HepG2 (cell line): ENCODE measurements around the gene LPXN. TPM values are rescaled to one million over a fixed set of nuclear protein-coding genes. Genes with fewer than 3 reads are reported as not detected.

ENCODE experiments used
- BRCA1 ChIP-seq: sonication (generic); formaldehyde crosslinking; IDR thresholded peaks from 2 replicates; pipeline ENCODE4 v1.4.0; 2020; ENCODE audit warnings: missing genetic modification reagents
- ESRRA ChIP-seq: sonication (generic); formaldehyde crosslinking; IDR thresholded peaks from 2 replicates; pipeline ENCODE4 v1.5.1; 2020; ENCODE audit warnings: mild to moderate bottlenecking, low read depth, missing genetic modification reagents
- FOXK1 ChIP-seq: sonication (generic); formaldehyde crosslinking; IDR thresholded peaks from 2 replicates; pipeline ENCODE4 v1.4.0; 2020; ENCODE audit warnings: low read depth, missing genetic modification reagents, borderline replicate concordance
- FOXK2 ChIP-seq: fragments of 450-650 bp; IDR thresholded peaks from 2 replicates; pipeline ENCODE4 v1.6.1; 2016
- HDAC6 ChIP-seq: fragments of 200-600 bp; sonication (generic); IDR thresholded peaks from 2 replicates; pipeline ENCODE4 v1.7.0; 2017; ENCODE audit warnings: mild to moderate bottlenecking, antibody characterized with exemption, low read length, low read depth
- IRF2 ChIP-seq: IDR thresholded peaks from 2 replicates; pipeline ENCODE4 v1.6.1; 2018; ENCODE audit warnings: missing genetic modification reagents, missing compliant biosample characterization
- ISL2 ChIP-seq: sonication (generic); formaldehyde crosslinking; IDR thresholded peaks from 2 replicates; pipeline ENCODE4 v1.5.0; 2020; ENCODE audit warnings: missing genetic modification reagents
- KMT2A ChIP-seq: sonication (generic); formaldehyde crosslinking; IDR thresholded peaks from 2 replicates; pipeline ENCODE4 v1.4.0; 2020; ENCODE audit warnings: missing genetic modification reagents
- MBNL3 ChIP-seq: fragments of 250-450 bp; sonication (Bioruptor Pico); conservative IDR thresholded peaks from 2 replicates; pipeline ENCODE4 v1.8.0; 2022; ENCODE audit warnings: mild to moderate bottlenecking, inconsistent platforms
- MTF2 ChIP-seq: sonication (generic); formaldehyde crosslinking; IDR thresholded peaks from 2 replicates; pipeline ENCODE4 v1.5.0; 2020; ENCODE audit warnings: missing genetic modification reagents, borderline replicate concordance
- NAIF1 ChIP-seq: sonication (generic); formaldehyde crosslinking; IDR thresholded peaks from 2 replicates; pipeline ENCODE4 v1.5.0; 2020; ENCODE audit warnings: mild to moderate bottlenecking, missing genetic modification reagents, borderline replicate concordance
- NR3C1 ChIP-seq: sonication (generic); formaldehyde crosslinking; IDR thresholded peaks from 2 replicates; pipeline ENCODE4 v1.4.0; 2020; ENCODE audit warnings: missing genetic modification reagents
- RBFOX2 ChIP-seq: fragments of 200-400 bp; formaldehyde crosslinking; IDR thresholded peaks from 2 replicates; pipeline ENCODE4 v1.6.1; 2017; ENCODE audit warnings: low read depth, mild to moderate bottlenecking, low read length
- RBM39 ChIP-seq: fragments of 200-400 bp; formaldehyde crosslinking; IDR thresholded peaks from one replicate; pipeline ENCODE4 v1.6.1; 2018; ENCODE audit warnings: antibody characterized with exemption, mild to moderate bottlenecking, low read depth, low read length; ENCODE audit not compliant: poor library complexity, severe bottlenecking
- RNF2 ChIP-seq: fragments of 450-650 bp; conservative IDR thresholded peaks from 2 replicates; pipeline ENCODE4 v1.6.1; 2016; ENCODE audit warnings: low read depth
- SMAD1 ChIP-seq: sonication (generic); formaldehyde crosslinking; IDR thresholded peaks from 2 replicates; pipeline ENCODE4 v1.4.0; 2020; ENCODE audit warnings: missing genetic modification reagents, low read depth, mild to moderate bottlenecking, borderline replicate concordance
- SRSF9 ChIP-seq: fragments of 200-400 bp; formaldehyde crosslinking; IDR thresholded peaks from 2 replicates; pipeline ENCODE4 v1.6.1; 2018; ENCODE audit warnings: borderline replicate concordance, mild to moderate bottlenecking, low read depth, low read length; ENCODE audit not compliant: insufficient read depth, poor library complexity, severe bottlenecking
- TEAD3 ChIP-seq: optimal IDR thresholded peaks from 2 replicates; pipeline ENCODE3; 2016; ENCODE audit warnings: borderline replicate concordance
- TGIF2 ChIP-seq: IDR thresholded peaks from 2 replicates; pipeline ENCODE4 v1.6.1; 2016; ENCODE audit warnings: control low read depth, missing compliant biosample characterization
- ZFP37 ChIP-seq: sonication (generic); formaldehyde crosslinking; IDR thresholded peaks from 2 replicates; pipeline ENCODE4 v1.4.0; 2020; ENCODE audit warnings: missing genetic modification reagents, borderline replicate concordance
- ZFX ChIP-seq: sonication (generic); formaldehyde crosslinking; IDR thresholded peaks from 2 replicates; pipeline ENCODE4 v1.4.0; 2020; ENCODE audit warnings: mild to moderate bottlenecking, low read depth, missing genetic modification reagents, moderate library complexity
- polyA plus RNA-seq, 8 experiments: library from polyadenylated mRNA; depleted of rRNA in 3 of 8; stranded (reverse) in 7 of 8; unstranded in 1 of 8; fragments of >200 nt; fragmentation: Illumina TruSeq in 4 of 8; extraction: Trizol in 4 of 8; gene quantifications; 2 replicates each; pipeline versions ENCODE4 v1.2.1 to v1.2.3, GENCODE V29; 2011 to 2016; ENCODE audit warnings: low read depth in 4 of 8, missing spikeins in 1 of 8, mixed read lengths in 1 of 8; ENCODE audit not compliant: insufficient read depth in 1 of 8
- total RNA-seq, 5 experiments: library from RNA; depleted of rRNA; stranded (reverse); fragments of >200 nt; fragmentation: Illumina TruSeq; extraction: Trizol; gene quantifications; 2 replicates each; pipeline ENCODE4 v1.2.3, GENCODE V29; 2016; ENCODE audit warnings: low read depth in 1 of 5
- TF ChIP-seq, protein P1 (sequence below): sonication (generic); formaldehyde crosslinking; IDR thresholded peaks from 2 replicates; pipeline ENCODE4 v1.5.0; 2020; ENCODE audit warnings: missing genetic modification reagents
- TF ChIP-seq, protein P2 (sequence below): sonication (generic); formaldehyde crosslinking; IDR thresholded peaks from 2 replicates; pipeline ENCODE4 v1.8.1; 2023; ENCODE audit warnings: mild to moderate bottlenecking, missing genetic modification reagents
- TF ChIP-seq, protein P3 (sequence below): sonication (generic); formaldehyde crosslinking; IDR thresholded peaks from 2 replicates; pipeline ENCODE4 v1.8.0; 2022; ENCODE audit warnings: mild to moderate bottlenecking, missing genetic modification reagents, moderate library complexity
- TF ChIP-seq, protein P4 (sequence below), 2 experiments: sonication (generic) in 1 of 2; formaldehyde crosslinking in 1 of 2; IDR thresholded peaks; 2 replicates each; pipeline versions ENCODE4 v1.5.1 to v1.6.1; 2011 to 2020; ENCODE audit warnings: borderline replicate concordance in 1 of 2, low read depth in 1 of 2, low read length in 1 of 2, mild to moderate bottlenecking in 1 of 2, missing genetic modification reagents in 1 of 2, moderate library complexity in 1 of 2

The LPXN gene
- total and polyA plus RNA-seq, 2 of the 13 experiments (the other 11 are each of a cell fraction or from before 2014, with no cell fraction given): 1.7 to 3.5 TPM

DNA sequence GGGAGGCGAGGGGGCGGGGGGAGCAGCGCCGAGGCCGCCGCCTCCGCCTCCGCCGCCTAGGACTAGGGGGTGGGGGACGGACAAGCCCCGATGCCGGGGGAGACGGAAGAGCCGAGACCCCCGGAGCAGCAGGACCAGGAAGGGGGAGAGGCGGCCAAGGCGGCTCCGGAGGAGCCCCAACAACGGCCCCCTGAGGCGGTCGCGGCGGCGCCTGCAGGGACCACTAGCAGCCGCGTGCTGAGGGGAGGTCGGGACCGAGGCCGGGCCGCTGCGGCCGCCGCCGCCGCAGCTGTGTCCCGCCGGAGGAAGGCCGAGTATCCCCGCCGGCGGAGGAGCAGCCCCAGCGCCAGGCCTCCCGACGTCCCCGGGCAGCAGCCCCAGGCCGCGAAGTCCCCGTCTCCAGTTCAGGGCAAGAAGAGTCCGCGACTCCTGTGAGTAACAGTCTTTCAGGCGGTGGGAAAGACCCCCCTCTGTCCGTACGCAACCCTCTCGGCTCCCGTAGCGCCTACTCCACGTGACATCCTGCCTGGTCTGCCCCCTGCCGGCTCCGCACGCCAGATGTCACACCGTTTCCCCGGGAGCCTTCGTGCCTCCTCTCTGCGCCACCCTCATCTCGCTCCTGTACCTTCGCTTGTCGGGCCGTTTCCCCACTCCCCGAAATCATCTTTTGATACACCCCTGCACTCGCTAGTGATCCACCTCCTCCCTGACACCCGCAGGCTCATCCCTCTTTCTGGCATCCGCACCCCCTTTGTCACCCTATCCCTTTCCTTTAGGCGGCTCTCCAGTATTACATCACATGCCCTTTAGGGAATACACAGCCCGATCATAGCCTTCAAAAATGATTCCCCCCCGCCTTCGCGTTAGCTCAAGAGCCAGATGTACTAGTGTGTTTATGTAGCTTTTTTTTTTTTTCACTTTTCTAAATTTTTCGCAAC lies 3.8 kb upstream of the LPXN start (continued):
- TF ChIP-seq HDAC6: no peak
- TF ChIP-seq RNF2: peak; percentile 68; the same call in 1 of the 2 replicates
- TF ChIP-seq BRCA1 (CRISPR knock-in tag): no peak
- peak; percentile 83 for TF ChIP-seq ZFX (CRISPR knock-in tag)
- TF ChIP-seq TGIF2: peak; percentile 97
- TF ChIP-seq NR3C1 (CRISPR knock-in tag): no peak
- TF ChIP-seq KMT2A (CRISPR knock-in tag): peak; percentile 99
- peak; percentile 96 for TF ChIP-seq RBFOX2
- TF ChIP-seq, protein P1, sequence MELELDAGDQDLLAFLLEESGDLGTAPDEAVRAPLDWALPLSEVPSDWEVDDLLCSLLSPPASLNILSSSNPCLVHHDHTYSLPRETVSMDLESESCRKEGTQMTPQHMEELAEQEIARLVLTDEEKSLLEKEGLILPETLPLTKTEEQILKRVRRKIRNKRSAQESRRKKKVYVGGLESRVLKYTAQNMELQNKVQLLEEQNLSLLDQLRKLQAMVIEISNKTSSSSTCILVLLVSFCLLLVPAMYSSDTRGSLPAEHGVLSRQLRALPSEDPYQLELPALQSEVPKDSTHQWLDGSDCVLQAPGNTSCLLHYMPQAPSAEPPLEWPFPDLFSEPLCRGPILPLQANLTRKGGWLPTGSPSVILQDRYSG (CRISPR knock-in tag): no peak
- peak; percentile 50 for TF ChIP-seq TEAD3 (CRISPR knock-in tag)
- TF ChIP-seq IRF2 (CRISPR knock-in tag): peak; percentile 93
- TF ChIP-seq ESRRA: no peak
- peak; percentile 62 for TF ChIP-seq RBM39
- TF ChIP-seq SRSF9: no peak
- peak; percentile 66; the same call in 1 of the 2 replicates for TF ChIP-seq NAIF1 (CRISPR knock-in tag)
- TF ChIP-seq, protein P2, sequence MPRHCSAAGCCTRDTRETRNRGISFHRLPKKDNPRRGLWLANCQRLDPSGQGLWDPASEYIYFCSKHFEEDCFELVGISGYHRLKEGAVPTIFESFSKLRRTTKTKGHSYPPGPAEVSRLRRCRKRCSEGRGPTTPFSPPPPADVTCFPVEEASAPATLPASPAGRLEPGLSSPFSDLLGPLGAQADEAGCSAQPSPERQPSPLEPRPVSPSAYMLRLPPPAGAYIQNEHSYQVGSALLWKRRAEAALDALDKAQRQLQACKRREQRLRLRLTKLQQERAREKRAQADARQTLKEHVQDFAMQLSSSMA (CRISPR knock-in tag): 0 out of 2 replicates have a peak, but pooled peaks have one; percentile 60
- TF ChIP-seq, protein P3, sequence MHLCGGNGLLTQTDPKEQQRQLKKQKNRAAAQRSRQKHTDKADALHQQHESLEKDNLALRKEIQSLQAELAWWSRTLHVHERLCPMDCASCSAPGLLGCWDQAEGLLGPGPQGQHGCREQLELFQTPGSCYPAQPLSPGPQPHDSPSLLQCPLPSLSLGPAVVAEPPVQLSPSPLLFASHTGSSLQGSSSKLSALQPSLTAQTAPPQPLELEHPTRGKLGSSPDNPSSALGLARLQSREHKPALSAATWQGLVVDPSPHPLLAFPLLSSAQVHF: no peak
- TF ChIP-seq ISL2 (CRISPR knock-in tag): no peak
- peak; percentile 37; the same call in 1 of the 2 replicates for TF ChIP-seq FOXK1 (CRISPR knock-in tag)
- no peak for TF ChIP-seq MBNL3
- no peak for TF ChIP-seq FOXK2
- TF ChIP-seq, protein P4, sequence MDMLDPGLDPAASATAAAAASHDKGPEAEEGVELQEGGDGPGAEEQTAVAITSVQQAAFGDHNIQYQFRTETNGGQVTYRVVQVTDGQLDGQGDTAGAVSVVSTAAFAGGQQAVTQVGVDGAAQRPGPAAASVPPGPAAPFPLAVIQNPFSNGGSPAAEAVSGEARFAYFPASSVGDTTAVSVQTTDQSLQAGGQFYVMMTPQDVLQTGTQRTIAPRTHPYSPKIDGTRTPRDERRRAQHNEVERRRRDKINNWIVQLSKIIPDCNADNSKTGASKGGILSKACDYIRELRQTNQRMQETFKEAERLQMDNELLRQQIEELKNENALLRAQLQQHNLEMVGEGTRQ (IDR thresholded peaks at IDR 0.05; ENCODE audit: low read depth, low read length): peak; percentile 93
- TF ChIP-seq, protein P4 (CRISPR knock-in tag; IDR thresholded peaks at IDR 0.05; ENCODE audit: borderline replicate concordance): peak; percentile 95
- no peak for TF ChIP-seq ZFP37 (CRISPR knock-in tag)
- TF ChIP-seq SMAD1 (CRISPR knock-in tag): no peak
- no peak for TF ChIP-seq MTF2
